D721Med (cell line): Measurements from ENCODE around the gene DGKQ.

Source experiments
- DNase-seq: peaks from one replicate; pipeline ENCODE4 v3.0.0; 2011; ENCODE audit warnings: low spot score; ENCODE audit not compliant: insufficient read length
- FAIRE-seq: peaks from 2 replicates; lab custom pipeline; 2011; peaks lifted over from hg19 to GRCh38; lab: Jason Lieb, UNC
- CTCF ChIP-seq: IDR thresholded peaks from 2 replicates; pipeline ENCODE4 v1.5.1; 2012; ENCODE audit warnings: mild to moderate bottlenecking, control low read depth; ENCODE audit not compliant: insufficient read depth; ENCODE audit errors: missing control alignments

The DGKQ gene

GRCh38 chr4:952881-953573 lies 20.3 kb downstream of the DGKQ start:
- DNase-seq, result no peak
- TF ChIP-seq CTCF, result no peak
- no peak for FAIRE-seq

GRCh38 chr4:951594-952468 lies 21.5 kb downstream of the DGKQ start:
- no peak for FAIRE-seq

GRCh38 chr4:951186-951585 lies 22.2 kb downstream of the DGKQ start:
- no peak for DNase-seq
- no peak for TF ChIP-seq CTCF
- no peak for FAIRE-seq

More at GRCh38 chr4:951594-952468, 21.5 kb downstream of the DGKQ start:
- TF ChIP-seq CTCF, result no peak
- no peak for DNase-seq

- DNase-seq (no peak), FAIRE-seq (no peak)
- no peak for TF ChIP-seq CTCF
Observed at GRCh38 chr4:950136-951020, 23.0 kb downstream of the DGKQ start.

- no peak for TF ChIP-seq CTCF
- no peak for DNase-seq
- no peak for FAIRE-seq
Observed at GRCh38 chr4:949656-950055, 23.7 kb downstream of the DGKQ start.

- DNase-seq, result no peak
- no peak for TF ChIP-seq CTCF
- no peak for FAIRE-seq
Observed at GRCh38 chr4:948936-949300, 24.5 kb downstream of the DGKQ start.
